SK-N-SH treated with all-trans-retinoic acid at 6 μM for 48 hours (cell line): ENCODE results near the gene LTBP1.

Source experiments
- ATAC-seq: fragments of 200-7000 bp; cut with Tn5 transposase; 3 replicates; pipeline ENCODE4 v1.9.1; 2020; ENCODE audit warnings: mild to moderate bottlenecking, moderate library complexity
- ARNTL ChIP-seq: fragments of 450-650 bp; formaldehyde crosslinking; IDR thresholded peaks from 2 replicates; pipeline ENCODE4 v1.5.0; 2020; ENCODE audit warnings: low read depth, mild to moderate bottlenecking, moderate library complexity, borderline replicate concordance
- BACH2 ChIP-seq: fragments of 250-450 bp; sonication (Bioruptor Pico); IDR thresholded peaks from 2 replicates; pipeline ENCODE4 v1.9.0; 2021; ENCODE audit warnings: mild to moderate bottlenecking, borderline replicate concordance
- CREB5 ChIP-seq: fragments of 250-450 bp; sonication (Bioruptor Pico); IDR thresholded peaks from 2 replicates; pipeline ENCODE4 v1.5.1; 2020; ENCODE audit warnings: low read depth, mild to moderate bottlenecking, moderate library complexity
- CSDC2 ChIP-seq: fragments of 250-450 bp; sonication (Bioruptor Pico); IDR thresholded peaks from 2 replicates; pipeline ENCODE4 v1.5.0; 2020; ENCODE audit warnings: mild to moderate bottlenecking, moderate library complexity
- CSRNP3 ChIP-seq: fragments of 250-450 bp; sonication (Bioruptor Pico); IDR thresholded peaks from 2 replicates; pipeline ENCODE4 v1.5.1; 2021; ENCODE audit warnings: mild to moderate bottlenecking, moderate library complexity
- GLIS3 ChIP-seq: fragments of 250-450 bp; sonication (Bioruptor Pico); IDR thresholded peaks from 2 replicates; pipeline ENCODE4 v1.5.0; 2020; ENCODE audit warnings: mild to moderate bottlenecking, moderate library complexity
- ISL1 ChIP-seq: fragments of 250-450 bp; sonication (Bioruptor Pico); IDR thresholded peaks from 2 replicates; pipeline ENCODE4 v2.1.2; 2022; ENCODE audit warnings: mild to moderate bottlenecking, moderate library complexity
- OSR1 ChIP-seq: fragments of 250-450 bp; sonication (Bioruptor Pico); IDR thresholded peaks from 2 replicates; pipeline ENCODE4 v1.8.0; 2022; ENCODE audit warnings: moderate library complexity, mild to moderate bottlenecking, inconsistent platforms
- PATZ1 ChIP-seq: fragments of 250-450 bp; sonication (Bioruptor Pico); IDR thresholded peaks from 2 replicates; pipeline ENCODE4 v1.8.0; 2020; ENCODE audit warnings: mild to moderate bottlenecking, moderate library complexity, borderline replicate concordance
- POU6F1 ChIP-seq: fragments of 250-450 bp; sonication (Bioruptor Pico); IDR thresholded peaks from 2 replicates; pipeline ENCODE4 v1.8.0; 2021; ENCODE audit warnings: low read depth, mild to moderate bottlenecking, moderate library complexity, borderline replicate concordance
- PPARA ChIP-seq: fragments of 250-450 bp; sonication (Bioruptor Pico); IDR thresholded peaks from 2 replicates; pipeline ENCODE4 v1.5.0; 2020; ENCODE audit warnings: mild to moderate bottlenecking, borderline replicate concordance
- RARB ChIP-seq: fragments of 250-450 bp; sonication (Bioruptor Pico); IDR thresholded peaks from 2 replicates; pipeline ENCODE4 v1.8.0; 2021; ENCODE audit warnings: mild to moderate bottlenecking, moderate library complexity
- SNAI2 ChIP-seq: fragments of 250-450 bp; sonication (Bioruptor Pico); IDR thresholded peaks from 2 replicates; pipeline ENCODE4 v1.5.0; 2020; ENCODE audit warnings: mild to moderate bottlenecking, moderate library complexity
- TCF4 ChIP-seq: fragments of 250-450 bp; sonication (Bioruptor Pico); IDR thresholded peaks from 2 replicates; pipeline ENCODE4 v1.8.0; 2021; ENCODE audit warnings: mild to moderate bottlenecking, moderate library complexity, borderline replicate concordance
- TOX ChIP-seq: fragments of 250-450 bp; sonication (Bioruptor Pico); IDR thresholded peaks from 2 replicates; pipeline ENCODE4 v1.8.0; 2021; ENCODE audit warnings: mild to moderate bottlenecking, moderate library complexity, borderline replicate concordance
- TSHZ2 ChIP-seq: fragments of 250-450 bp; sonication (Bioruptor Pico); IDR thresholded peaks from 2 replicates; pipeline ENCODE4 v1.5.0; 2020; ENCODE audit warnings: mild to moderate bottlenecking, moderate library complexity
- ZC3H10 ChIP-seq: fragments of 250-450 bp; sonication (Bioruptor Pico); IDR thresholded peaks from 2 replicates; pipeline ENCODE4 v1.5.1; 2021; ENCODE audit warnings: mild to moderate bottlenecking, moderate library complexity
- ZFP3 ChIP-seq: fragments of 250-450 bp; sonication (Bioruptor Pico); IDR thresholded peaks from 2 replicates; pipeline ENCODE4 v1.5.0; 2020; ENCODE audit warnings: mild to moderate bottlenecking, moderate library complexity
- ZFP30 ChIP-seq: fragments of 450-650 bp; formaldehyde crosslinking; IDR thresholded peaks from 2 replicates; pipeline ENCODE4 v1.5.0; 2022; ENCODE audit warnings: mild to moderate bottlenecking, moderate library complexity
- ZNF565 ChIP-seq: fragments of 450-650 bp; formaldehyde crosslinking; conservative IDR thresholded peaks from 2 replicates; pipeline ENCODE4 v1.5.0; 2020; ENCODE audit warnings: low read depth, mild to moderate bottlenecking, moderate library complexity
- ZNF70 ChIP-seq: fragments of 450-650 bp; formaldehyde crosslinking; IDR thresholded peaks from 2 replicates; pipeline ENCODE4 v1.5.0; 2020; ENCODE audit warnings: mild to moderate bottlenecking, moderate library complexity

The LTBP1 gene

GRCh38 chr2:33383855-33384598 lies 437.3 kb downstream of the LTBP1 start:
- no peak for TF ChIP-seq CSRNP3 (CRISPR knock-in tag)
- TF ChIP-seq SNAI2 (CRISPR knock-in tag): no peak
- no peak for TF ChIP-seq OSR1 (CRISPR knock-in tag)
- no peak for TF ChIP-seq ZFP3 (CRISPR knock-in tag)
- no peak for TF ChIP-seq ZNF565 (CRISPR knock-in tag)
- TF ChIP-seq CREB5 (CRISPR knock-in tag): no peak
- TF ChIP-seq ZFP30: no peak
- no peak for TF ChIP-seq TCF4 (CRISPR knock-in tag)
- no peak for TF ChIP-seq TSHZ2 (CRISPR knock-in tag)
- no peak for TF ChIP-seq ISL1 (CRISPR knock-in tag)
- TF ChIP-seq ZNF70 (CRISPR knock-in tag): no peak
- TF ChIP-seq, all 23 proteins: peak for 0
- no peak for ATAC-seq

GRCh38 chr2:33384599-33384961 lies 437.8 kb downstream of the LTBP1 start:
- no peak for ATAC-seq
- TF ChIP-seq POU6F1 (CRISPR knock-in tag) (no peak), ARNTL (CRISPR knock-in tag) (no peak), PATZ1 (CRISPR knock-in tag) (no peak), GLIS3 (no peak), TOX (CRISPR knock-in tag) (no peak), TCF4 (CRISPR knock-in tag) (no peak), OSR1 (CRISPR knock-in tag) (no peak), TSHZ2 (CRISPR knock-in tag) (no peak), ZFP3 (CRISPR knock-in tag) (no peak), ZC3H10 (CRISPR knock-in tag) (no peak), ISL1 (CRISPR knock-in tag) (no peak), BACH2 (CRISPR knock-in tag) (no peak), PPARA (CRISPR knock-in tag) (no peak), SNAI2 (CRISPR knock-in tag) (no peak), RARB (CRISPR knock-in tag) (no peak), CSDC2 (CRISPR knock-in tag) (no peak)
